ENCODE results near the gene CFAP141.

DNA sequence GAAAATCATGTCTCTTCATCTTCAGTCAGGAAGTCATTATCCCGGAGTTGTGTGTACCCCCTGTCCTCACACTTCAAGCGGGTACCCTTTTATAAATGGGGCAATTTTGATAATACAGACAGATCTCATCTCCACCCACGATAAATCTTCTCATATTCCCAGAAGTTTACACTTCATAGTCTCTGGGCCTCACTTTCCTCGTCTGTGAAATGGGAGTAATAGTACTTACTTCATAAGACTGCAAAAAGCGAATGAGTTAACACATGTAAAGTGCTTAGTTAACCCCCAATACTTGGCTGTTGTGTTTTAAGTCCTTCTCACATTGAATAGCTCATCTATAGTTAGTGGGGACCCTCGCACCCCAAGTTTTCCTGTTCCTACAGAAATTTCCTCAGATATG lies 52.1 kb downstream of the CFAP141 start:
- TF ChIP-seq POLR2A (IDR thresholded peaks at IDR 0.05), result no peak
- TF ChIP-seq, protein P1, sequence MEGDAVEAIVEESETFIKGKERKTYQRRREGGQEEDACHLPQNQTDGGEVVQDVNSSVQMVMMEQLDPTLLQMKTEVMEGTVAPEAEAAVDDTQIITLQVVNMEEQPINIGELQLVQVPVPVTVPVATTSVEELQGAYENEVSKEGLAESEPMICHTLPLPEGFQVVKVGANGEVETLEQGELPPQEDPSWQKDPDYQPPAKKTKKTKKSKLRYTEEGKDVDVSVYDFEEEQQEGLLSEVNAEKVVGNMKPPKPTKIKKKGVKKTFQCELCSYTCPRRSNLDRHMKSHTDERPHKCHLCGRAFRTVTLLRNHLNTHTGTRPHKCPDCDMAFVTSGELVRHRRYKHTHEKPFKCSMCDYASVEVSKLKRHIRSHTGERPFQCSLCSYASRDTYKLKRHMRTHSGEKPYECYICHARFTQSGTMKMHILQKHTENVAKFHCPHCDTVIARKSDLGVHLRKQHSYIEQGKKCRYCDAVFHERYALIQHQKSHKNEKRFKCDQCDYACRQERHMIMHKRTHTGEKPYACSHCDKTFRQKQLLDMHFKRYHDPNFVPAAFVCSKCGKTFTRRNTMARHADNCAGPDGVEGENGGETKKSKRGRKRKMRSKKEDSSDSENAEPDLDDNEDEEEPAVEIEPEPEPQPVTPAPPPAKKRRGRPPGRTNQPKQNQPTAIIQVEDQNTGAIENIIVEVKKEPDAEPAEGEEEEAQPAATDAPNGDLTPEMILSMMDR (IDR thresholded peaks at IDR 0.05 in 8 of 11, conservative IDR thresholded peaks at IDR 0.05 in 3 of 11), result no peak

Measured in spleen (tissue), 7 donors.